H1 (cell line): ENCODE measurements around the gene ENTPD5. TPM values are rescaled to one million over a fixed set of nuclear protein-coding genes. Genes with fewer than 3 reads are reported as not detected.

Source experiments
- CTCF ChIA-PET: fragments of 300-600 bp; sonication (Branson Sonifier 250); formaldehyde crosslinking; loops from one replicate; lab custom pipeline; 2021; ENCODE audit not compliant: partially characterized antibody; lab: Charles Lee
- POLR2A ChIA-PET: fragments of 300-600 bp; sonication (Branson Sonifier 250); formaldehyde crosslinking; loops from one replicate; lab custom pipeline; 2021; ENCODE audit warnings: inconsistent platforms; ENCODE audit not compliant: partially characterized antibody; lab: Charles Lee
- DNase-seq, 2 experiments: peaks; one replicate each; pipeline versions ENCODE4 v3.0.0 to v3.0.0-alpha.2; 2010 to 2022; ENCODE audit warnings: low spot score in 2 of 2, low read depth in 1 of 2, mixed read lengths in 1 of 2
- FAIRE-seq: peaks from 2 replicates; lab custom pipeline; 2011; peaks lifted over from hg19 to GRCh38; lab: Jason Lieb, UNC
- H2AFZ ChIP-seq: 2 replicates; pipeline ENCODE4 v1.8.1; 2012; ENCODE audit warnings: low read length, inconsistent platforms
- H2AK5ac ChIP-seq: 2 replicates; pipeline ENCODE4 v1.6.1; 2013; ENCODE audit warnings: low read depth, low read length
- H2BK120ac ChIP-seq: replicated peaks from 2 replicates; pipeline ENCODE3; 2013; ENCODE audit warnings: low read depth, low read length, inconsistent platforms
- H2BK12ac ChIP-seq: 2 replicates; pipeline ENCODE4 v1.6.1; 2013; ENCODE audit warnings: low read depth, low read length
- H2BK15ac ChIP-seq: 2 replicates; pipeline ENCODE4 v1.6.1; 2013; ENCODE audit warnings: low read length
- H2BK20ac ChIP-seq: 2 replicates; pipeline ENCODE4 v1.6.1; 2013; ENCODE audit warnings: low read length
- H2BK5ac ChIP-seq: 2 replicates; pipeline ENCODE4 v1.6.1; 2013; ENCODE audit warnings: low read depth, low read length
- H3K14ac ChIP-seq: 2 replicates; pipeline ENCODE4 v1.6.1; 2013; ENCODE audit warnings: inconsistent platforms; ENCODE audit not compliant: insufficient read length
- H3K18ac ChIP-seq: 2 replicates; pipeline ENCODE4 v1.6.1; 2013; ENCODE audit warnings: low read length; ENCODE audit errors: extremely low read depth
- H3K23ac ChIP-seq: 2 replicates; pipeline ENCODE4 v1.6.1; 2013; ENCODE audit warnings: inconsistent platforms; ENCODE audit not compliant: insufficient read length
- H3K23me2 ChIP-seq: 2 replicates; pipeline ENCODE4 v1.6.1; 2013; ENCODE audit warnings: low read depth, low read length
- H3K27ac ChIP-seq: 2 replicates; pipeline ENCODE4 v1.6.1; 2011; ENCODE audit warnings: low read depth, low read length, inconsistent platforms
- H3K27me3 ChIP-seq, 4 experiments: replicated peaks in 1 of 4; 1 replicate in 1 of 4; 2 replicates in 3 of 4; pipeline versions ENCODE4 v1.6.1 to v1.8.1; 2011 to 2013; ENCODE audit warnings: low read length in 3 of 4, mild to moderate bottlenecking in 3 of 4, inconsistent platforms in 2 of 4, mixed read lengths in 2 of 4, moderate library complexity in 1 of 4; ENCODE audit not compliant: control insufficient read depth in 3 of 4, insufficient read depth in 3 of 4; ENCODE audit errors: extremely low read depth in 1 of 4
- H3K36me3 ChIP-seq, 4 experiments: 2 replicates each; pipeline versions ENCODE4 v1.6.1 to v1.8.1; 2011 to 2013; ENCODE audit warnings: mild to moderate bottlenecking in 4 of 4, low read length in 3 of 4, moderate library complexity in 2 of 4, control low read depth in 1 of 4, inconsistent platforms in 1 of 4; ENCODE audit not compliant: insufficient read depth in 4 of 4, control insufficient read depth in 2 of 4
- H3K4ac ChIP-seq: replicated peaks from 2 replicates; pipeline ENCODE3; 2013; ENCODE audit warnings: low read length, low read depth, mixed read lengths, inconsistent platforms; ENCODE audit not compliant: insufficient read length
- H3K4me1 ChIP-seq, 4 experiments: replicated peaks in 1 of 4; 1 replicate in 1 of 4; 2 replicates in 3 of 4; pipeline versions ENCODE4 v1.6.1 to v1.8.1; 2011 to 2013; ENCODE audit warnings: low read length in 3 of 4, inconsistent platforms in 2 of 4, mixed read lengths in 1 of 4; ENCODE audit not compliant: insufficient read depth in 4 of 4, control insufficient read depth in 3 of 4
- H3K4me2 ChIP-seq, 2 experiments: 2 replicates each; pipeline versions ENCODE4 v1.6.1 to v1.8.1; 2011 to 2013; ENCODE audit warnings: low read depth in 2 of 2, low read length in 2 of 2, control low read depth in 1 of 2, inconsistent platforms in 1 of 2, mild to moderate bottlenecking in 1 of 2; ENCODE audit not compliant: insufficient read depth in 1 of 2
- H3K4me3 ChIP-seq, 4 experiments: fragments of 200-600, 300-600 bp in 1 of 4; sonication (generic), shearing (Covaris generic), sonication (Bioruptor Twin) in 1 of 4; 2 replicates each; pipeline versions ENCODE4 v1.5.1 to v1.8.1; 2011 to 2016; ENCODE audit warnings: low read length in 4 of 4, low read depth in 3 of 4, control low read depth in 2 of 4, inconsistent platforms in 2 of 4, mild to moderate bottlenecking in 2 of 4, mixed read lengths in 1 of 4, moderate library complexity in 1 of 4; ENCODE audit not compliant: insufficient read depth in 2 of 4; ENCODE audit errors: extremely low read depth in 1 of 4
- H3K56ac ChIP-seq: replicated peaks from 2 replicates; pipeline ENCODE3; 2013; ENCODE audit warnings: low read depth, mild to moderate bottlenecking, mixed read lengths, low read length, inconsistent platforms; ENCODE audit not compliant: insufficient read length
- H3K79me1 ChIP-seq: 2 replicates; pipeline ENCODE4 v1.6.1; 2013; ENCODE audit warnings: low read depth, low read length, control low read depth
- H3K79me2 ChIP-seq, 2 experiments: 2 replicates each; pipeline versions ENCODE4 v1.6.1 to v1.8.1; 2012 to 2013; ENCODE audit warnings: low read length in 2 of 2, mild to moderate bottlenecking in 2 of 2, inconsistent platforms in 1 of 2; ENCODE audit not compliant: insufficient read depth in 2 of 2, control insufficient read depth in 1 of 2
- H3K9ac ChIP-seq, 4 experiments: replicated peaks in 1 of 4; 1 replicate in 1 of 4; 2 replicates in 3 of 4; pipeline versions ENCODE4 v1.6.1 to v1.8.1; 2011 to 2013; ENCODE audit warnings: low read depth in 3 of 4, low read length in 3 of 4, control low read depth in 2 of 4, mild to moderate bottlenecking in 2 of 4, moderate library complexity in 2 of 4, inconsistent platforms in 1 of 4; ENCODE audit errors: extremely low read depth in 1 of 4
- H3K9me3 ChIP-seq, 2 experiments: 2 replicates each; pipeline versions ENCODE4 v1.6.1 to v1.8.1; 2012 to 2013; ENCODE audit warnings: mild to moderate bottlenecking in 2 of 2, moderate library complexity in 2 of 2, control low read depth in 1 of 2, inconsistent platforms in 1 of 2, low read depth in 1 of 2, low read length in 1 of 2, mixed read lengths in 1 of 2; ENCODE audit not compliant: insufficient read depth in 2 of 2
- H4K20me1 ChIP-seq, 2 experiments: replicated peaks in 1 of 2; 2 replicates each; pipeline versions ENCODE3 to v1.8.1; 2011 to 2013; ENCODE audit warnings: inconsistent platforms in 2 of 2, low read length in 2 of 2, mild to moderate bottlenecking in 1 of 2; ENCODE audit not compliant: insufficient read depth in 2 of 2, control insufficient read depth in 1 of 2
- H4K5ac ChIP-seq: 2 replicates; pipeline ENCODE4 v1.6.1; 2013; ENCODE audit warnings: low read length, low read depth, mixed read lengths, inconsistent platforms; ENCODE audit not compliant: insufficient read length
- H4K8ac ChIP-seq: 2 replicates; pipeline ENCODE4 v1.8.0; 2013; ENCODE audit warnings: mild to moderate bottlenecking, moderate library complexity, low read length, inconsistent platforms; ENCODE audit not compliant: insufficient read depth; ENCODE audit errors: extremely low read depth
- H4K91ac ChIP-seq: replicated peaks from 2 replicates; pipeline ENCODE3; 2013; ENCODE audit warnings: low read length, mixed read lengths, inconsistent platforms; ENCODE audit not compliant: insufficient read length
- BCL11A ChIP-seq, 2 experiments: IDR thresholded peaks; one replicate each; pipeline ENCODE4 v1.6.1; 2011; ENCODE audit warnings: low read depth in 2 of 2, low read length in 2 of 2, mild to moderate bottlenecking in 2 of 2
- EGR1 ChIP-seq: IDR thresholded peaks from 2 replicates; pipeline ENCODE4 v1.6.1; 2011; ENCODE audit warnings: low read depth, low read length, borderline replicate concordance
- EP300 ChIP-seq, 2 experiments: IDR thresholded peaks; 1 replicate in 1 of 2; 2 replicates in 1 of 2; pipeline ENCODE4 v1.6.1; 2011 to 2012; ENCODE audit warnings: low read depth in 2 of 2, low read length in 2 of 2, mild to moderate bottlenecking in 2 of 2, borderline replicate concordance in 1 of 2, inconsistent platforms in 1 of 2, moderate library complexity in 1 of 2
- GABPA ChIP-seq: IDR thresholded peaks from 2 replicates; pipeline ENCODE4 v1.6.1; 2011; ENCODE audit warnings: mild to moderate bottlenecking, low read length, moderate library complexity, borderline replicate concordance; ENCODE audit not compliant: insufficient read depth
- HDAC2 ChIP-seq, 2 experiments: fragments of 300-600 bp in 1 of 2; sonication (generic) in 1 of 2; IDR thresholded peaks; 2 replicates each; pipeline ENCODE4 v1.6.1; 2011 to 2012; ENCODE audit warnings: low read depth in 2 of 2, low read length in 2 of 2, mild to moderate bottlenecking in 2 of 2, moderate library complexity in 2 of 2, borderline replicate concordance in 1 of 2, inconsistent platforms in 1 of 2
- JUN ChIP-seq: IDR thresholded peaks from 2 replicates; pipeline ENCODE4 v1.6.1; 2011; ENCODE audit warnings: low read depth, mild to moderate bottlenecking, improper control_type of control experiment, low read length
- POU5F1 ChIP-seq: IDR thresholded peaks from 2 replicates; pipeline ENCODE4 v1.6.1; 2011; ENCODE audit warnings: low read depth, mild to moderate bottlenecking, low read length, moderate library complexity
- RBBP5 ChIP-seq: IDR thresholded peaks from 2 replicates; pipeline ENCODE4 v1.7.1; 2012; ENCODE audit warnings: low read depth, mild to moderate bottlenecking, inconsistent platforms, low read length, moderate library complexity, borderline replicate concordance
- WGBS, 2 experiments: shearing (Covaris generic) in 1 of 2; methylation state at CpG; one replicate each; pipeline versions ENCODE4 v1.1.6 to v1.1.7; 2013 to 2015; ENCODE audit warnings: low lambda C conversion rate in 2 of 2, mixed read lengths in 2 of 2, inconsistent platforms in 1 of 2, low coverage in 1 of 2, missing lambda C conversion rate in 1 of 2; ENCODE audit not compliant: insufficient replicate concordance in 2 of 2, insufficient coverage in 1 of 2, insufficient read length in 1 of 2; ENCODE audit errors: extremely low coverage in 1 of 2, missing lambda C conversion rate in 1 of 2; 5-methylcytosine and 5-hydroxymethylcytosine counted together
- polyA plus RNA-seq, 7 experiments: library from polyadenylated mRNA; depleted of rRNA in 3 of 7; stranded (reverse) in 5 of 7; unstranded in 2 of 7; fragments of >200 nt in 5 of 7; fragments of 200-250 nt in 2 of 7; gene quantifications; 1 replicate in 5 of 7; 2 replicates in 1 of 7; 4 replicates in 1 of 7; pipeline versions ENCODE4 v1.2.1 to v1.2.3, GENCODE V29; 2011 to 2013; ENCODE audit warnings: missing spikeins in 2 of 7, mixed read lengths in 2 of 7
- total RNA-seq: library from RNA; stranded (reverse); fragmentation: NEBNext Ultra II Directional; extraction: Animal tissue kit (Norgen Biotek cat#: 25700); gene quantifications from 2 replicates; pipeline ENCODE4 v1.2.1, GENCODE V29; 2021
- TF ChIP-seq, protein P1 (sequence below), 3 experiments: IDR thresholded peaks; 1 replicate in 2 of 3; 2 replicates in 1 of 3; pipeline versions ENCODE4 v1.5.1 to v1.6.1; 2011; ENCODE audit warnings: low read length in 3 of 3, mild to moderate bottlenecking in 3 of 3, inconsistent platforms in 2 of 3, low read depth in 1 of 3, moderate library complexity in 1 of 3; ENCODE audit not compliant: insufficient read depth in 1 of 3; ENCODE audit errors: control extremely low read depth in 1 of 3
- TF ChIP-seq, protein P2 (sequence below): IDR thresholded peaks from 2 replicates; pipeline ENCODE4 v1.6.1; 2011; ENCODE audit warnings: low read length, improper control_type of control experiment

Gene ENTPD5
- total and polyA plus RNA-seq, 2 of the 8 experiments (the other 6 are each of a cell fraction or from before 2014, with no cell fraction given): 5.0 to 6.5 TPM

DNA sequence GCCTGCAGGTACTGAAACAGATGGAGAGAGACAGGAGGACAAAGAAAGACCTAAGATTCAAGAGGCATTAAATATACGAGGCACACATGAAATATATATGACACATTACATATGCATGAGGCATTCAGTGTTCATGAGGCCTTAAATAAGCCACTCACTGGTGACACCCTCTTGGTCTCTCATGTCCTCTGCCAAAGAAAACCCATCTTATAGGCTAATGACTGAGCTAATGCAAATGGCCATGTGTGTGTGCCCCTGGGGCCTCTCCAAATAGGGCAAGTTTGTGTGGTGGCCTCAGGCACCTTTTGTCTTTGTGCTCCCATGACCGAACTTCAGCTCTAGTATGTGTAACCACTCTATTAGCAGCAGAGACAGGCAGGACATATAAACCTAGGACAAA, 50.2 kb downstream of the ENTPD5 start:
- Histone ChIP-seq H3K56ac (no peak overlapping the region), H3K9ac (no peak overlapping the region), H3K4me3 (no peak overlapping the region), H4K20me1 (peaks cover 0 to 1% of the 10 kb centered on the region in 2 experiments), H4K8ac (no peak overlapping the region), H2BK15ac (no peak overlapping the region), H3K18ac (no peak overlapping the region), H3K27ac (no peak overlapping the region), H2BK12ac (no peak overlapping the region), H3K23me2 (no peaks in the 10 kb centered on the region), H4K5ac (no peak overlapping the region), H3K9me3 (no peaks in the 10 kb centered on the region), H2BK120ac (no peak overlapping the region), H3K79me1 (no peaks in the 10 kb centered on the region), H3K4me2 (no peak overlapping the region), H2AK5ac (no peak overlapping the region), H3K79me2 (no peaks in the 10 kb centered on the region), H3K4me1 (peaks cover 0 to 2% (median 0%) of the 10 kb centered on the region in 4 experiments; a peak in 1 of 7 replicates), H3K14ac (no peak overlapping the region), H2BK20ac (no peak overlapping the region), H3K4ac (no peak overlapping the region), H3K36me3 (peaks cover 0 to 3% (median 2%) of the 10 kb centered on the region in 4 experiments; a peak in 2 of 8 replicates), H2AFZ (no peak overlapping the region), H4K91ac (no peak overlapping the region), H3K23ac (no peak overlapping the region), H2BK5ac (no peak overlapping the region), H3K27me3 (no peaks in the 10 kb centered on the region)
- WGBS, 2 experiments: 89% methylated on average over 2 of the region's 2 CpGs; no CpG with 5 or more reads in 1 of the 2 experiments
- CTCF ChIA-PET: no interaction called here
- no peak for FAIRE-seq
- POLR2A ChIA-PET: no interaction called here
- no peak for DNase-seq
- TF ChIP-seq GABPA: no peak
- no peak for TF ChIP-seq EGR1
- TF ChIP-seq, protein P1, sequence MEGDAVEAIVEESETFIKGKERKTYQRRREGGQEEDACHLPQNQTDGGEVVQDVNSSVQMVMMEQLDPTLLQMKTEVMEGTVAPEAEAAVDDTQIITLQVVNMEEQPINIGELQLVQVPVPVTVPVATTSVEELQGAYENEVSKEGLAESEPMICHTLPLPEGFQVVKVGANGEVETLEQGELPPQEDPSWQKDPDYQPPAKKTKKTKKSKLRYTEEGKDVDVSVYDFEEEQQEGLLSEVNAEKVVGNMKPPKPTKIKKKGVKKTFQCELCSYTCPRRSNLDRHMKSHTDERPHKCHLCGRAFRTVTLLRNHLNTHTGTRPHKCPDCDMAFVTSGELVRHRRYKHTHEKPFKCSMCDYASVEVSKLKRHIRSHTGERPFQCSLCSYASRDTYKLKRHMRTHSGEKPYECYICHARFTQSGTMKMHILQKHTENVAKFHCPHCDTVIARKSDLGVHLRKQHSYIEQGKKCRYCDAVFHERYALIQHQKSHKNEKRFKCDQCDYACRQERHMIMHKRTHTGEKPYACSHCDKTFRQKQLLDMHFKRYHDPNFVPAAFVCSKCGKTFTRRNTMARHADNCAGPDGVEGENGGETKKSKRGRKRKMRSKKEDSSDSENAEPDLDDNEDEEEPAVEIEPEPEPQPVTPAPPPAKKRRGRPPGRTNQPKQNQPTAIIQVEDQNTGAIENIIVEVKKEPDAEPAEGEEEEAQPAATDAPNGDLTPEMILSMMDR (IDR thresholded peaks at IDR 0.05; ENCODE audit: control extremely low read depth in 1 of 3, insufficient read depth in 1 of 3, low read depth in 1 of 3, low read length in 3 of 3): no peak
- TF ChIP-seq RBBP5: no peak
- no peak for TF ChIP-seq HDAC2 (IDR thresholded peaks at IDR 0.05; ENCODE audit: borderline replicate concordance in 1 of 2, low read depth in 2 of 2, low read length in 2 of 2)
- no peak for TF ChIP-seq POU5F1
- TF ChIP-seq, protein P2, sequence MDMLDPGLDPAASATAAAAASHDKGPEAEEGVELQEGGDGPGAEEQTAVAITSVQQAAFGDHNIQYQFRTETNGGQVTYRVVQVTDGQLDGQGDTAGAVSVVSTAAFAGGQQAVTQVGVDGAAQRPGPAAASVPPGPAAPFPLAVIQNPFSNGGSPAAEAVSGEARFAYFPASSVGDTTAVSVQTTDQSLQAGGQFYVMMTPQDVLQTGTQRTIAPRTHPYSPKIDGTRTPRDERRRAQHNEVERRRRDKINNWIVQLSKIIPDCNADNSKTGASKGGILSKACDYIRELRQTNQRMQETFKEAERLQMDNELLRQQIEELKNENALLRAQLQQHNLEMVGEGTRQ: no peak
- TF ChIP-seq JUN: no peak
- TF ChIP-seq BCL11A (IDR thresholded peaks at IDR 0.05; ENCODE audit: low read depth in 2 of 2, low read length in 2 of 2): no peak
- TF ChIP-seq EP300 (IDR thresholded peaks at IDR 0.05; ENCODE audit: borderline replicate concordance in 1 of 2, low read depth in 2 of 2, low read length in 2 of 2): no peak
